ENCODE results near the gene RTBDN.

DNA sequence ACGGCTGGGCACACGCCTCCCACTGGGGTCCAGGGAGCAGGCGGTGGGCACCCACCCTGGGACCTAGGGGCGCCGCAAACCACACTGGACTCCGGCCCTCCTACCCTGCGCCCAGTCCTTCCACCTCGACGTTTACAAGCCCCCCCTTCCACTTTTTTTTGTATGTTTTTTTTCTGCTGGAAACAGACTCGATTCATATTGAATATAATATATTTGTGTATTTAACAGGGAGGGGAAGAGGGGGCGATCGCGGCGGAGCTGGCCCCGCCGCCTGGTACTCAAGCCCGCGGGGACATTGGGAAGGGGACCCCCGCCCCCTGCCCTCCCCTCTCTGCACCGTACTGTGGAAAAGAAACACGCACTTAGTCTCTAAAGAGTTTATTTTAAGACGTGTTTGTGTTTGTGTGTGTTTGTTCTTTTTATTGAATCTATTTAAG, 41.5 kb downstream of the RTBDN start:
- TF ChIP-seq, protein P1, sequence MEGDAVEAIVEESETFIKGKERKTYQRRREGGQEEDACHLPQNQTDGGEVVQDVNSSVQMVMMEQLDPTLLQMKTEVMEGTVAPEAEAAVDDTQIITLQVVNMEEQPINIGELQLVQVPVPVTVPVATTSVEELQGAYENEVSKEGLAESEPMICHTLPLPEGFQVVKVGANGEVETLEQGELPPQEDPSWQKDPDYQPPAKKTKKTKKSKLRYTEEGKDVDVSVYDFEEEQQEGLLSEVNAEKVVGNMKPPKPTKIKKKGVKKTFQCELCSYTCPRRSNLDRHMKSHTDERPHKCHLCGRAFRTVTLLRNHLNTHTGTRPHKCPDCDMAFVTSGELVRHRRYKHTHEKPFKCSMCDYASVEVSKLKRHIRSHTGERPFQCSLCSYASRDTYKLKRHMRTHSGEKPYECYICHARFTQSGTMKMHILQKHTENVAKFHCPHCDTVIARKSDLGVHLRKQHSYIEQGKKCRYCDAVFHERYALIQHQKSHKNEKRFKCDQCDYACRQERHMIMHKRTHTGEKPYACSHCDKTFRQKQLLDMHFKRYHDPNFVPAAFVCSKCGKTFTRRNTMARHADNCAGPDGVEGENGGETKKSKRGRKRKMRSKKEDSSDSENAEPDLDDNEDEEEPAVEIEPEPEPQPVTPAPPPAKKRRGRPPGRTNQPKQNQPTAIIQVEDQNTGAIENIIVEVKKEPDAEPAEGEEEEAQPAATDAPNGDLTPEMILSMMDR (IDR thresholded peaks at IDR 0.05), result no peak
- TF ChIP-seq ZFX (IDR thresholded peaks at IDR 0.05; ENCODE audit: borderline replicate concordance), result no peak
